Right lung (tissue), 10 donors: Measurements from ENCODE around the gene AHSG. TPM values are rescaled to one million over a fixed set of nuclear protein-coding genes. Genes with fewer than 3 reads are reported as not detected.
"Not testable (repeated sequence)": the region's sequence is repeated elsewhere in the genome, so short reads cannot be mapped to it uniquely, and the experiment has no call there.

Source experiments
- DNase-seq, 2 donors: peaks; one replicate each; pipeline ENCODE4 v3.0.0-alpha.2; 2013
- long read RNA-seq, 8 donors: transcript quantifications; one replicate each; lab custom pipeline, GENCODE V29; 2026
- polyA plus RNA-seq, 5 donors: library from polyadenylated mRNA; unstranded; fragments of 120-200 nt; gene quantifications; one replicate each; pipeline versions ENCODE4 v1.2.1 to v1.2.3, GENCODE V29; 2013; ENCODE audit warnings: inconsistent platforms in 1 of 5, low replicate concordance in 1 of 5; ENCODE audit not compliant: insufficient read length in 5 of 5, insufficient read depth in 1 of 5

The AHSG gene
- 10 to 100 TPM in 1 of 5 donors, under 1 TPM in 1, not detected in 3; 0.15 to 35.6 TPM for polyA plus RNA-seq
- long read RNA-seq, donor 1, result 0 reads
- long read RNA-seq, donor 2, result 0 reads
- long read RNA-seq, donor 3, result 0 reads
- long read RNA-seq, donor 4, result 0 reads
- long read RNA-seq, donor 5, transcript AHSG-202 (7 exons, 1,711 nt), result major isoform, 18 of 20 reads
- long read RNA-seq, donor 5, partial matches to known transcripts, result 0 of 20 reads
- long read RNA-seq, donor 5, other reads (novel, unspliced or antisense), result 0 of 20 reads
- long read RNA-seq, donor 6, result 0 reads
- long read RNA-seq, donor 7, result 0 reads
- long read RNA-seq, donor 8, result 0 reads

GRCh38 chr3:186612721-186613636 lies at the start of gene AHSG:
AHSG (plus strand) TSS chr3:186613060; CDS start chr3:186613142, 82 bp downstream.
- no peak for DNase-seq

GRCh38 chr3:186564586-186564985 lies 48.3 kb upstream of the AHSG start:
- no peak for DNase-seq

- DNase-seq, result no peak
Observed at GRCh38 chr3:186566772-186567071, 46.1 kb upstream of the AHSG start.

GRCh38 chr3:186567072-186567921 lies 45.6 kb upstream of the AHSG start, which contains the start of gene TBCCD1:
TBCCD1 (minus strand) TSS chr3:186567339; CDS start chr3:186564329, 3,010 bp downstream.
- peak; percentile 92 for DNase-seq

GRCh38 chr3:186569361-186569760 lies 43.5 kb upstream of the AHSG start:
- DNase-seq, result not testable (repeated sequence)

- DNase-seq, result no peak
Observed at GRCh38 chr3:186569779-186570095, 43.1 kb upstream of the AHSG start.

GRCh38 chr3:186570096-186570940 lies 42.5 kb upstream of the AHSG start, which contains the start of gene DNAJB11:
DNAJB11 (plus strand) TSS chr3:186570720; CDS start chr3:186570898, 178 bp downstream.
- peak; percentile 99 for DNase-seq

- DNase-seq, result no peak
Observed at GRCh38 chr3:186570941-186571643, 41.8 kb upstream of the AHSG start.

GRCh38 chr3:186571644-186572013 lies 41.2 kb upstream of the AHSG start:
- no peak for DNase-seq

- DNase-seq, result no peak
Observed at GRCh38 chr3:186577521-186577920, 35.3 kb upstream of the AHSG start.

- no peak for DNase-seq
Observed at GRCh38 chr3:186580785-186581184, 32.1 kb upstream of the AHSG start.

- no peak for DNase-seq
Observed at GRCh38 chr3:186582541-186582940, 30.3 kb upstream of the AHSG start.

- no peak for DNase-seq
Observed at GRCh38 chr3:186583831-186584230, 29.0 kb upstream of the AHSG start.

- not testable (repeated sequence) for DNase-seq
Observed at GRCh38 chr3:186586245-186586644, 26.6 kb upstream of the AHSG start.

GRCh38 chr3:186587183-186587582 lies 25.7 kb upstream of the AHSG start:
- no peak for DNase-seq

GRCh38 chr3:186588632-186589031 lies 24.2 kb upstream of the AHSG start:
- DNase-seq, result no peak

- DNase-seq, result no peak
Observed at GRCh38 chr3:186589121-186589520, 23.7 kb upstream of the AHSG start.

GRCh38 chr3:186589856-186590579 lies 22.8 kb upstream of the AHSG start:
- DNase-seq, result no peak

GRCh38 chr3:186590580-186591295 lies 22.1 kb upstream of the AHSG start:
- DNase-seq, result no peak
